Measurements from ENCODE around the gene SMPDL3A. TPM values are rescaled to one million over a fixed set of nuclear protein-coding genes. Genes with fewer than 3 reads are reported as not detected.

The SMPDL3A gene
- polyA plus RNA-seq, 1 experiment: 105 TPM

GRCh38 chr6:122845916-122846612 is 57.0 kb downstream of the SMPDL3A start:
- no peak for DNase-seq (ENCODE audit: low read depth, low spot score)
- Histone ChIP-seq H3K27ac (ENCODE audit: low read depth, low read length) (no peak overlapping the region), H3K27me3 (ENCODE audit: control insufficient read depth, insufficient read depth, low read length) (no peaks in the 10 kb centered on the region), H3K9me3 (ENCODE audit: control insufficient read depth, insufficient read depth, low read length) (no peaks in the 10 kb centered on the region; the same call in 1 of the 2 replicates), H3K4me3 (ENCODE audit: low read depth, low read length) (no peak overlapping the region)
- no peak for TF ChIP-seq CTCF (IDR thresholded peaks at IDR 0.05; ENCODE audit: low read depth, low read length)
- POLR2A ChIA-PET: no interaction called here
- CTCF ChIA-PET: interaction anchor here (0.7 kb wide), 2 partner anchors 10 to 23 kb away, joined by 3 read pairs; no protein-coding TSS in a partner anchor

- H3K27me3 ChIP-seq (ENCODE audit: control insufficient read depth, insufficient read depth, low read length): no peaks in the 10 kb centered on the region
- ChIA-PET POLR2A (no interaction called here), CTCF (no interaction called here)
- no peak for DNase-seq (ENCODE audit: low read depth, low spot score)
- H3K4me3 ChIP-seq (ENCODE audit: low read depth, low read length): no peak overlapping the region
- H3K9me3 ChIP-seq (ENCODE audit: control insufficient read depth, insufficient read depth, low read length): no peaks in the 10 kb centered on the region; the same call in 1 of the 2 replicates
- no peak for TF ChIP-seq CTCF (IDR thresholded peaks at IDR 0.05; ENCODE audit: low read depth, low read length)
- no peak overlapping the region for H3K27ac ChIP-seq (ENCODE audit: low read depth, low read length)
Measured at GRCh38 chr6:122853259-122853995, 64.4 kb downstream of the SMPDL3A start.

Small RNA genes within 50 kb of the gene (small RNA-seq; reads per million reads assigned to genes)
- gene RN7SL564P (ENCODE audit: insufficient read length, low read depth): not detected

Other genes with a start within 250 kb of the SMPDL3A start
- 5.5 and 8.1 TPM in 2 replicates for gene PKIB, start 178.9 kb upstream of the SMPDL3A start, polyA plus RNA-seq (2011; rRNA removed)
- not detected in 2 replicates for gene FABP7, start 9.5 kb upstream of the SMPDL3A start, polyA plus RNA-seq (2011; rRNA removed)
- not detected in 2 replicates for gene CLVS2, start 207.0 kb downstream of the SMPDL3A start, polyA plus RNA-seq (2011; rRNA removed)

Measured in AG04450 (cell line).